LNCaP clone FGC (cell line): ENCODE data around the gene SLC5A6.

Source experiments
- DNase-seq: peaks from one replicate; pipeline ENCODE4 v3.0.0-alpha.2; 2011; ENCODE audit warnings: low read depth
- H3K4me3 ChIP-seq: 2 replicates; pipeline ENCODE4 v1.5.1; 2011; ENCODE audit warnings: mild to moderate bottlenecking, low read depth, low read length, control low read depth
- CTCF ChIP-seq: IDR thresholded peaks from 2 replicates; pipeline ENCODE4 v1.5.1; 2012; ENCODE audit warnings: mild to moderate bottlenecking; ENCODE audit not compliant: control insufficient read depth, insufficient read depth; ENCODE audit errors: extremely low read depth

The SLC5A6 gene

GRCh38 chr2:27206346-27206745, 5.7 kb downstream of the SLC5A6 start:
- DNase-seq = no peak
- no peak for TF ChIP-seq CTCF

GRCh38 chr2:27205206-27205605, 6.9 kb downstream of the SLC5A6 start:
- no peak for TF ChIP-seq CTCF
- no peak for DNase-seq
- no peak overlapping the region for H3K4me3 ChIP-seq

More at GRCh38 chr2:27206346-27206745, 5.7 kb downstream of the SLC5A6 start:
- no peak overlapping the region for H3K4me3 ChIP-seq

- no peak overlapping the region for H3K4me3 ChIP-seq
- TF ChIP-seq CTCF = no peak
- no peak for DNase-seq
Observed at GRCh38 chr2:27204566-27204965, 7.5 kb downstream of the SLC5A6 start.

- no peak overlapping the region for H3K4me3 ChIP-seq
- TF ChIP-seq CTCF = no peak
- DNase-seq = no peak
Observed at GRCh38 chr2:27203741-27204140, 8.3 kb downstream of the SLC5A6 start.

- no peak for DNase-seq
- H3K4me3 ChIP-seq = no peak overlapping the region
- TF ChIP-seq CTCF = no peak
Observed at GRCh38 chr2:27202854-27203253, 9.2 kb downstream of the SLC5A6 start.

GRCh38 chr2:27201675-27202074, 10.4 kb downstream of the SLC5A6 start:
- no peak for TF ChIP-seq CTCF
- DNase-seq = no peak
- no peak overlapping the region for H3K4me3 ChIP-seq

GRCh38 chr2:27199241-27199640, 12.8 kb downstream of the SLC5A6 start:
- no peak for DNase-seq
- no peak for TF ChIP-seq CTCF
- H3K4me3 ChIP-seq = no peak overlapping the region
